Medulla oblongata (tissue), 1 donor: ENCODE measurements around the gene BRD3.
A peak's percentile ranks its signal among the peaks of the same experiment; 100 is the strongest.

Source experiments
- DNase-seq: peaks from one replicate; pipeline ENCODE4 v3.0.0-alpha.2; 2015; ENCODE audit errors: extremely low spot score

BRD3 gene

DNA sequence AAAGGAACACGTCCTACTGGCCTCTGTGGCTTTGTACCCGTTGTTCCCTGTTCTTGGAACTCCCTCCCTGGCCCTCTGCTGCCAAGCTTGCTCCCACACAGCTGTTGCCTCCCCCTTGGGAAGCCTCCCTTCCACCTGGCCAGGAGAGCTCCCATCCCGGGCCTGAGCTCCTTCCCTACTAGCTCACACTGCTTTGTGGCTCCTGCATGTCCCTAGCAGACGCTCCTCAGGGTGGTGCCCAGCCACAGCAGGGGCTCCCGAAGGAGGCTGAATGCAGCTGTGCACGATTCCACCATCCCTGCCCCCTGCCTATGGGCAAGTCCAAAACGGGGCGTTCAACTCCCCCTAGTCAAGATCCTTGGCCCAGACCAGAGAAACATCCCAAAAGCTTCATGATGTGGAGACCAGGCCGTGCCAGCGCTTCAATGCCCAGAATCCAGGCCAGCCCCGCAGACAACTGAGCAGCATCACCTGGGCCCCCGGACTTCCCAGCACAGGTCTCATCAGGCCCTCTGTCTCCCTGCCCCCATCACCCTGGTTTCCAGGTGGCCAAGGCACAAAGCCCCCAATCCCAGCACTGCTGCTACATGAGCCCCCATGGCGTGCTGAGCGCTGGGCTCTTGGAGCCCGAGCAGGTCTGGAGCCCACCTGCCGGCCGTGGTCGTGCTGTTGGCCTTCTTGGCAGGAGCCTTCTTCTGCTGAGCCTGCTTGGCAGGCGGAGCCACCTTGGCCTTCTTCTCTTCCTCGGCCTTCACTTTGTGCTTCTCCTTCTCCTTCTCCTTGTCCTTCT, 28.2 kb downstream of the BRD3 start:
- DNase-seq, result no peak

DNA sequence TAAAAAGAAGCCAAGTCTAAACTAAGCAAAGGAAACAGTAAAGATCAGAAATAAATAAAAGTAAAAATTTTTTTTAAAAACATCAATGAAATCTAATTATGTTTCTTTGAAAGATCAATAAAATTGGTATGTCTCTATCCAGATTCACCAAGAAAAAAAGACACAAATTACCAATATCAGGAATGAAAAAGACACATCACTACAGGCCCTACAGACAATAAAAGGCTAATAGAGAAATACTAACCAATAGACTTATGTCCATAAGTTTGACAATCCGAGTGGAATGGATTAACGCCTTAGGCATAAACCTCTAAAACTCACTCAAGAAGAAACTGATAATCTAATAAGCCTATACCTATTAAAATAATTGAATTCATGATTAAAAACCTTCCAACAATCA, 30.2 kb downstream of the BRD3 start:
- no peak for DNase-seq

DNA sequence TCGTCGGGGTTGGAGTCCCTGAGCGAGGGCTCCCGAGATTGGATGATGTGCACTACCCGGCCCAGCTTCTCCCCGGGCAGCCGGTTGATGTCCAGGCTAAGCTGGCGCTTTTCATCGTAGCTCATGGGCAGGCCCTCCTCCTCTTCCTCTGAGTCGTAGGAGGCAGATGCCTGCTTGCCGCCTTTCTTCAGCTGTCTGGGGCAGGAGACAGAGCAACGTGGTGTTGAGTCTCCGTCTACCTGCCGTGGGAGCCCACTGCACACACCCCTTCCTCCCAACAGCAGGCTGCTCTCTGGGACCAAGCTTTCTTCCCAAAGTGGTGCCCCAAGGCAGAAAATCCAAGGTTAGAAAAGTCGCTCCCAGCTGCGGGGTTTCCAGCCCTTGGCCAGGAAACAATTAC, 31.7 kb downstream of the BRD3 start:
- DNase-seq, result no peak

DNA sequence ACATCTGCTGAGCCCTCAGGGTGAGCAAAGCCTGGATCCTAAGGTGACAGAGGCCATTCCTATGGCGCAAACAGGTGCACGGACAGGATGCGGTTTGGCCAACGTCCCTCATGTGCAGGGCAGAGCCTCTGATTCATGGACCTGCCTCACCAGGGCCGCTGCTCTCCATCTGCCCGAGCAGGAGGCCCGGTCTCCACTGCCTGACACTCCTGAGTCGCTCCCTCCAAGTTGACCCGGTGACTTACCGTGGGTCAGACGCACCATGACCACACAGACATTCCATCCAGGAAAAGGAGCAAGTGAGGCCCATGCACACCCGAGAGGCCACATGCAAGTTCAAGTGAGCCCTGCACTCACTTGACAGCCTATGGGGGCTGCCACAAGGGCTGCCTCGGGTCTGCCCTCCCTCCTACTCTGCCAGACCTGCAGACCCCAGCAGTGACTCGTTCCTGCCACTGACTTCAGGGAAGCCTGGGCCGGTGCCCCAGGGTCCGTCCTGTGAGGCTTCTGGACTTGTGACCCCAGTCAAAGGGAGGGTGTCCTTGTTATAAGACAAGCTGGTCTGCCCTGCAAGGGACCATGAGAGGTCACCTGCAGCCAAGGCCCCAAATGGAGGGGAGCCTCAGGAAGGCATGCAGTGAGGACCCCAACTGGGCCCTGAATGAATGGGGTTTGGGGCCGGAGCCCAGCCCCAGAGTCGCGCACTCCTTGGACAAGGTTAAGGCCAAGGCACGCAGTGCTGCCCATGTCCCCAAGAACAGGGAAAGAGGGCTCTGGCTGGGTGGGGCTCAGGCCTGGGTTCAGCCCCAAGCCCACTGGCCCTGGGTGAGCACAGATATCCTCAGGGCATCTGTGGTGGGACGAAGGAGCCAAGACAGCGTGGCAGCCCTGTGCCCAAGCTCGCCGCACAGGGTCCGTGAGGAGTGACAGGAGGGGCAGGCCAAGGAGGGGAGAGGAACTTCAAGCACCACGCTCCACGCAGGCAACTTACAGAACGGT, 32.5 kb downstream of the BRD3 start:
- DNase-seq, result no peak

DNA sequence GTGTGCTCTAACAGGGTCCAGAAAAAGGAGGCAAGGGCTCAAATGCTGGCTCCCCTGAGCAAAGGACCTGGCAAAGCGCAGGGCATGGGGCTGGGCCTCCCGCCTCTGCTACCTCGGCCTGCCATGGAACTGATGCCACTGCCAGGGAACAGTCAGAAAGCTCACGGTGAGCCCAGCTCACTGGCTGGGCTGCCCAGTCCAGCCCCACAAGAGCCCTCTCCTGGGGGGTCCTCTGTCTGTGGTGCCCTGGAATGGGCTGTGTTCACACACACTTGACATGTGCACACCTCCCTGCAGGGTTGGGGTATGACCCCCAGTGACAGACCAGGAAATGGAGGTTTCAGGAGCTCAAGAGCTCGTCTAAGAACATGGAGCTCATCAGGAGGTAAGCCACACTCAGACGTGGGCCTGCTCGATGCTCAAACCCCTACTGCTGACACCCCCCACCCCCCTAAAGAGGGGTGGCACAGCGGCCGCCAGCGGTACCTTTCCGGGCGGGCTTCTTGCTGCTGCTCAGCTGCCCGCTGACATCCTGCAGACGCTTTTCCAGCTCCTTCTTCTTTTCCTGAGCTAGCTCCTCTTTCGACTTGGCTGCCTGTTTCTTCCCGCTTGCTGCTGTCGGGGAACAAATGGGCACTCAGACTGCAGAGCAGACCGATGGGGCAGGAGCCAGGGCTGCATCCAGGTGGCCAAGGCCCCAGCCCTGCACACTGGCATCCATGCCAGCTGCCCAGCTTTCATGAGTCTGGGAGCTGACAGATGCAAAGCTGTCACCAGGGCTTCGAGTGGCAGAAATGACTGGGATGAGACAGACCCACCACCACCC, 33.4 kb downstream of the BRD3 start:
- DNase-seq, result no peak

DNA sequence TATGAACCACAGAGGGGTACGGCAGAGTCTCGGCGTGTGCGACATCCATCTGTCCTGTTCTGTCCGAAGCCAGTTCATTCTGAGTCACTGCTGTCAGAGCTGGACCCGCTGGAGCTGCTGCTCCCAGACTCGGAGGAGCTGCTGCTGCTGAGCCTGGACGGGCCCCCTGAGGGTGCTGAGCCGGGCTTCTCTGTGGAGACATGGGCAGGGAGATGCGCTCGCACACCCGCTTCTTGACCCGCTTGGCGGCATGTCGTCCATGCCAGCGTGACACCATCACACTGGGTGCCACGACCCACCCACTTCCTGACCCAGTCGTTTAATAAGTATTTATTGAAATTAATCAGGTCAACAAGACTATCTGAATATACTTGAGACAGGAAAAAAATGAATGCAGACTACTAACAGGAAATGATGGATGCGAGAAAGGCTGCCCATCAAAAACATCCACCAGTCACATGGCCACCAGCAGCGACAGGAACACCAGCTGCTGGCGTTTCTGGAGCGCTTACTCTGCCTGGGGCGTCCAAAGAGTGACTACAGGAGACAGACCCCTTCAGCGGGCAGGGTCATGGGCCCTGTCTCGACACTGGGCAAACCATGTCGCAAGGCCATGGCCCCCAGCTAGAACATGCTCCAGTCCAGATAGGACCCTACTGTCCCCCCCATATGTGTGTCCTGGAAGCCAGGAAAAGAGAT, 34.2 kb downstream of the BRD3 start:
- DNase-seq, result no peak

DNA sequence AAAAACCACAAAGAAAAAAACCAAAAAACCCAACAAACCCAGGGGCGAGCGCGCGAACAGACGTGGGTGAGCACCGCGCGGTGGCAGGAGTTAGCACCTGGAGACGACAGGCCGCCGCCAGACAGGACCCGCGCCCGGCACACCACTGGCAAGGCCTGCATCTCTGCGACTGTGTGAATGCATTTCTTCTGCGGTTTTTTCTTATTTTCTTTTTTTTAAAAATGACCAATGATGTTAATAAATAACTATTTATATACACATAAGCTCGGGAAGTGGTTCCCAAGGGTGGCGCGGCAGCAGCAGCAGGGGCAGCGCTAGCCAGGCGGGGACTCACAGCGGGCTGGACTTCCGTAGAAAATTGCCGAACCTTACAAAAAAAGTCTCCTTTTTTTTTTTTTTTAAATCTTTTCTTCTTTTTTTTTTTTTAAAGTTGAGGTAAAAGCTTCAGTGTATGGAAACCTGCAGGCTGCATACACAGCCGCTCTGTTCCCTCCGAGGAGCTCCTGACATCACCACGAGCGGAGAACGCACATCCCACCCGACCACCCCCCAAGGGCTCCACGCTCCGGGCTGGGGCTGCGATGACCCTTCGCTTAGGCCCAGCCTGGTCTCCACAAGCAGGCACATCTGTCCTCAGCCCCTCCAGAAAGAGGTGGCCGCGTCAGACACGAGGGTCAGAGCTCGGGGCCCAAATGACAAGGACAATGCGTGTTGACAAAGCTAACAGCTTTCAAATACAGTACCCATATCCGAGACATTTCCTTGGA, 35.2 kb downstream of the BRD3 start:
- no peak for DNase-seq

DNA sequence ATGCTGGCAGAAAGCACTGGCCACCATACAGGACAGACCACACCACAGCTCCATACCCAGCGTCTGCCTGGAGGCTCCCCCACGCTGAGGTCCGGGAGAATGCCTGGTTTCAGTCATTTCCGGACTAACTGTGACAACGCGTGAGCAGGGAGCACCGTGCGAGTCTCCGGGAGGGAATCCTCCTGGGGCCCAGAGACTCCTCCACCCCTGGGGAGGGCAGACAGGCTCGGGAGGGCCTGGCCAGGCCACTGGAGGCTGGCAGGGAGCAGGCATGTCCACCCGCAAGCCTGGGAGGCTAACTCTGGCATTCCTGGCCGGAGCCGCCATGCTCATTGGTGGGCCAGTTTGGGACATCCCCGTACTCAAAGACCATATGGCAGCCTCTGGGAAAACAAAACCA, 36.0 kb downstream of the BRD3 start:
- DNase-seq, result no peak

DNA sequence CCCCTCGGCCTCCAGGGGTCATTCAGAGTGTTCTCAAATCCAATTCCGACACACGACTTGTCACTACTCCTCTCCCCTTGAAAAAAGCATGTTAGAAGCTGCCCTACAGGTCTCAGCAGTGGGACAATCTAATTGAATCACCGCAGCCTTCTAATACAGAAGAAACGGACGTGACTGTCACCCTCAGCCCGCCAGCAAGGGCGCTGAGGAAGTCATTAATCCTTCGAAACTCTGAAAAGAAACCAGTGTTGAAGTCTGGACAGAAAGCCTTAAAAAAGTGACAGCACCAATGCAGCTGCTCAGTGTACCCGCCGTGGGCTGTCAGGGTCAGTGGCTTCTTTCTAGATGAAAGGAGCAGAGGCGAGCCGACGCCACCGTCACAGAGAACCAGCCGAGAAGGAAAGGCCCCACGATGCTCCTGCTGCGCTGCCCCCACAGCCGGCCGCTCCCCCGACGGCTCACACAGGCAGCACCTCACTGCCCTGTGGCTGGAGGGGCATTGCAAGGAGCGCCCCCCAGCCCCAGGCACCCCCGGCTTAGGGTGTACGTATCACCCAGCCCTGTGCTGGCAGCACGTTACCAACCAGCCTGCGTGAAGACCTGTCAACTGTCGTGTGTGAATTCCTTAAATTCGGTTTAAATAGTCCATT, 36.9 kb downstream of the BRD3 start:
- no peak for DNase-seq

DNA sequence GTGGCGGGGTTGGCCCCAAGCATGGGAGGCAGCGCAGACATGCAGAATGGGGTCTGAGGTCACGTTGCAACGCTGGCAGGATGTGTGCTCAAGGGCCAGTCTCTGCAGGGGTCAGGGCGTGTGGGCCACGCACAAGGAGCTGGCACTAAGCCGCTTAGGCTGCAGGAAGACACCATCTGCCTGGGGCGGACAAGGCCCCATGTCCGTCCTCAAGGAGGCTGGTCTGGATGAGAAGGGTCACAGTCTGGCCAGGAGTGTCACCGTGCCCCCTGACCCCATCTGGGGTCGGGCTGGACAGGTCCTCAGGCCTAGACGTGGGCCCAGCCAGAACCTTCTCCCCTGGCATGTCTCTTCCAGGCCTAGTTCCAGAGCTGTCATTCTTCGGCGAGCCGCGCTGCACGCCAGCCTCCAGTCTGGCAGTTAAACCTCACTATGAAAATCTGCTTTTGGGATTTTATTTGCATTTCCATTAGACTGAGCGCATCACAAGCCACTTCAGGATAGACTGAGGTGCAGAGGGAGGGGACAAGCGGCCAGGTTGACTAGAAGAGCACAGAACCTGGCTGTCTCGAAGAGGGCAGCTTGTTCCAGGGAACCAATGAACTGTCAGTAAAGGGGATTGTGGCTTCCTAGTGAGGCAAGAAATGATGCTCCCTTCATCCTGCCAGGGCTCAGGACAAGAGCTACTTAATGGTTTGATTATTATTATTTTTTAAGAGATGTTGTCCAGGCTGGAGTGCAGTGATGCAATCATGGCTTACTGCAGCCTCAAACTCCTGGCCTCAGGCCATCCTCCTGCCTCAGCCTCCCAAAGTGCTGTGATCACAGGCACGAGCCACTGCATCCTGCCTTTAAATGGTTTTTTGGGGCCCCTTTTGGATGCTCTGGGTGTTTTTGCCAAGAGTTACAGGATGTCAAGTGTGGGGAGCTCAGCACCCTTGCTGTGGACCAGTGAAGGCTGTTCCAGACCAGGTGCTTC, 38.3 kb downstream of the BRD3 start:
- no peak for DNase-seq

DNA sequence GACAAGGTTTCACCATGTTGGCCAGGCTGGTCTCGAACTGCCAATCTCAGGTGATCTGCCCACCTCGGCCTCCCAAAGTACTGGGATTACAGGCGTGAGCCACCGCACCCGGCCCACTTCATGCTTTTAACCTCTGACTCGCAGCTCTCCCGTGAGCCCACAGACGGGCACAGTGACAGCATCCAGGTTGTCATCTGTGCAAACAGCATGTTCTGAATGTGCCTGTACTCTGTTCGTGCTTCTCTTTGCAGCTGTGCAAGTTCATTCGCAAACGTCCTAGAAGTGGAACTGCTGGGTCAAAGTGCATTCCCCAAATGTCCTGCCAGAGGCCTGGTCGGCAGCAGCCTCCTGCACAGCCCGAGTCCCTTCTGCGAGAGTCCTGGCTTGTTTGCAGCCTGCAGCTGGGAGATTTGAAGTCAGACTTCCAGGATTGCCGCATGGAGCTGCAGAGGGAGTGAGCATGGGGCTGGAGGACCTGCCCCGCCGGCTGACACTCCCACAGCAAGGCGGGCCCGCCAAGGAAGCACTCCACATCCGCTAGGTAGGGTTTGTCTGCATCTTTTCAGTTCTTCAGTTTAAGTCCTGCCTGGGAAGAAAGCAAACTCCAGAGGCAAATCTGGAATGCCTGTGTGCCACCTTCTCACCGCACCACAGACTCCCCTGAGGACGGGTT, 39.1 kb downstream of the BRD3 start:
- DNase-seq, result no peak

DNA sequence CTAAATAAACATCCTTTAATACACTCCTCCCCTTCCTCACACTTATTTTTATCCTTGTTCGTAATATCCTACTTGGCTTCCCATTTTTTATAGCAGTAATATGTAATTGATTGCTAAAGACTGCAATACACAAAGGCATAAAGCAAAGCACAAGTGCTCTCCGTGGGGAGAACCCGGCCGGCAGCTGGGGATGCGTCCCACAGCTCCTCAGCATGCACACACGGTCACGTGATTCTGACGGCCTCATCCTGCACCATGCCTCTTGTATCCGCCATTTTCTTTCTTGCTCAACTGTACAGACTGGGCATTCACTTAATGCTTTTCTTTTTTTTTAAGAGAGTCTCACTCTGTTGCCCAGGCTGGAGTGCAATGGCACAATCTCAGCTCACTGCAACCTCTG, 39.8 kb downstream of the BRD3 start:
- DNase-seq, result no peak

DNA sequence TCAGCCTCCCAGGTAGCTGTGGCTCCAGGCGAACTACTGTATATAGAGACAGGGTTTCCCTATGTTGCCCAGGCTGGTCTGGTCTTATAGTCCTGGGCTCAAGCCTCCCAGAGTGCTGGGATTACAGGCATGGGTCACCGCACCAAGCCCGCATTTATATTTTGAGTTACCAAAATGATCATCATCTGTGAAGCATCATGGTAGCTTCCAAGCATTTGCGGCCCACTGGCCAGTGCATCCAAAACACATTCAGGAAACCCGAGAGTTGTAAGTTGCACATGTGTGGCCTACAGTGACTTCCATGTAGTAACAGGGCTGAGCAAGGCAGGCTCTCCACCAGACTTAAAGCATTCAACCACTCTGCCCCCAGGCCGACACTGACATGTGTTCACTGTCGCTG, 40.3 kb downstream of the BRD3 start:
- no peak for DNase-seq

DNA sequence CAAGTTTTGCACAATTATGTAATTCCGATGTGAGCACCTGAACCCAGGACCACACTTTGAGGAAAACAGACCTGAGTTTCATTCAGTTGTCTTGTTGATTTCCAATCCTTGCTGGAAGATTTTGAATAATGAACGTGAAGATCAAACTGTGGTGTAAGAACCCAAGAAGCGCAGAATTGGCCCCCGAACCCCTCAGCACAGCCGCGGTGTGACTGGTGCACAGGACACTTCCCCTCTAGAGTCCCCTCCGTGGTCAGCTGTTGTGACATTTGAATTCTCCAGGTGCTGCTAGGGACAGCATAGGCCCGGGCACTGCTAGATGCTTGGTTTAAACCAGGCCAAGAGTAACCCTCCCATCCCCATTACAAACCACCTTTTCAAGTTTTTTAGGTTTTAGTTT, 40.8 kb downstream of the BRD3 start:
- DNase-seq, result no peak

DNA sequence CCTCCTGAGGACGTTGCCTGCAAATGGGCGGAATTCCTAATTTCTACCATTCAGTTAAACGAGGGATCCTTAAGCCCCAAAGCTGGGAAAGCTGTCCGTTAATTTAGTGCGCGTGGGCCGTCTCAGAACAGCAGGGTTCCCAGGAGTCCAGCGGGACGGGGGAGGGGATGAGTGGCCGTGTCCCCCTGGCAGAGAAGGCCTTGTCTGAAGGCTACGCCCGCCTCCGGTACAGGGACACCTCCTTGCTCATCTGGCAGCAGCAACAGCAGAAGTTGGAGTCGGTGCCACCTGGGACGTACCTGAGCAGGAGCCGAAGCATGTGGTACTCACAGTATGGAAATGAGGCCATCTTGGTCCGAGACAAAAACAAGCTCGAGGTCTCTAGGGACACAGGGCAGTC, 41.2 kb downstream of the BRD3 start:
- no peak for DNase-seq

DNA sequence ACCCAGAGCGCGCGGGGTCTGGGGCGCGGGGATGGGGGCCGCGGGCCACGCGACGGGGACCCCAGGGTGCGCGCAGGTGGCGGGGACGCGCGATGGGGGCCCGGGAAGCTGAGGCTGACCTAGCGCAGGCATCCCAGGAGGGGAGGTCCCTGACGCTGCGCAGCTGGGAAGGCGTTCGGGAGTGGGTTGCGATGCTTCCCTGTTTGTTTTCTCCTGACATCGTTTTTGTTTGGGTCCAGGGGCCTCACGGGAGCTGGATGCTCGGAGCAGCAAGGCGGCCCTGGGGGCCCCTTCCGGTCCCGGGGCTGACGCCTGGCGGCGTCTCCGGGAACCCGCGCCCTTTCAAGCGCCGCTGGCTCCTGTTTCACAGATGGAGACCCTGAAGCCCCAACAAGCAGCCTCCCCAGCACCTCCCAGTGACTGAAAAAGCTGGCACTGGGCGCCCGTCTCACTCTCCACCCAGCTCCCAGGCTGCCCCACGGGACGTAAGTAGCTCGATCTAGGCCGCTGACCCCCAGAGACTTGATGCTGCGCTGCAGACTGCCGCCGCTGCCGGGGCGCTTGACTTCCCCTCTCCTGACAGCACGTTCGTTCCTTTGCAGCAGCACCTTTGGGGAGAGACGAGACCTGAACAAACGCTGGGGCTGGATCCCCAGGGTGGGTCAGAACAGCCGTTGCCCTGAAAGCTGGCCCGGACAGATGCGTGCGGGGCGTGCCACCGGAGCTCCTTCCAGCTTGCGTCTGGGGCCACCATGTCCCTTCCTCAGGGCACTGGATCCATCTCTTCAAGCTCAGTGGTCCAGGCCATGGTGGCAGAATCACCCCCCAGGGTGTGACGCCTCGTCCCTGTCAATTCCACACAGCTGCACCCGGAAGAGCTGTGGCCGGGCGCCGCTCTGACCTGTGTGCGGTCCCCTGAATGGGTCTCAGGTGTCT, 42.0 kb downstream of the BRD3 start:
- DNase-seq, result peak; percentile 28
